Endometrium (tissue), 2 donors: ENCODE results near the gene VAMP7.
A peak's percentile ranks its signal among the peaks of the same experiment; 100 is the strongest.
"Not testable (repeated sequence)": the region's sequence is repeated elsewhere in the genome, so short reads cannot be mapped to it uniquely, and the experiment has no call there.

Source experiments
- FAIRE-seq: peaks from 2 replicates; lab custom pipeline; 2012; peaks lifted over from hg19 to GRCh38; lab: Jason Lieb, UNC
- donor health status: control.
- donor health status: control.

Gene VAMP7, protein sequence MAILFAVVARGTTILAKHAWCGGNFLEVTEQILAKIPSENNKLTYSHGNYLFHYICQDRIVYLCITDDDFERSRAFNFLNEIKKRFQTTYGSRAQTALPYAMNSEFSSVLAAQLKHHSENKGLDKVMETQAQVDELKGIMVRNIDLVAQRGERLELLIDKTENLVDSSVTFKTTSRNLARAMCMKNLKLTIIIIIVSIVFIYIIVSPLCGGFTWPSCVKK

DNA sequence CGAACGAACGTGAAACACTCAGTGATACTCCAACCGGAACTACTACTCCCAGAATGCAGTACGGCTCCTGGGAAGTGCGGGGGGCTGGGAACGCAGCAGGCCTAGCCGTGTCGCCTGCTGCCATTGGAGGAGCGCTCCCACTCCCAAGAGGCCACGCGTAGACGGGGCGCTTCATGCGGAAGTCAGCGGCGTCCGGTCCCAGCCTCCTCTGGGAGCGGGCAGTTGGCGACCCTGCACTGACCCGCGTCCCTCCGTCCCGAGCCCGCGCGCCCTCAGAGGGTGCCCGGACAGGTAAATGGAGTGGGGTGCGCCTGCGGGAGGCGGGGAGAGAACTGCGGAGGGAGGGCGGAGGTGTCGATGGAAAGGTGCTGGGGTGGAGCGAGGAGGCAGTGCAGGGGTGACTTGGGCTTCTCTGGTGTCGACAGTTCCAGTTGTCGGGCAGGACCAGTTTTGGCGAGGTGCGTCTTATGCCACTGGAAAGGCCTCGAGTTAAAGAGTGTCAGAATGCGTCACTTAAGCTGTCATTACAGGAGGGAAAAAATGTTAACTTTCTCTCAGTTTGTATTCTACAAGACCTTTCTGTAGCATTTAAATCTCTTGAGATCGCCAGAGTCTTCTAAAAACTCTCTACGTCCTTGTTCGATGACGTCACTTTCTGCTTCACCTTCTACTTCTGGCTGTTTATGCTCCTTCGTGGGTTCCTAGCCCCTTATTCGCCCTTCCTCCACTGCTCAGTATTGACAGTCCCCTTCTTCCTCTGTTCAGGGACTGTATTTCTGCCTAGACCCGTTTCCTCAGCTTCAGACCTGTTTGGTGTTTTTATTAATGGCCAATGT, at the start of gene VAMP7:
Gene VAMP7, plus strand, starts transcription at position 188 of the 836 bp plus-strand sequence. CDS start 8,122 bp downstream, outside the sequence.
- no peak for FAIRE-seq

DNA sequence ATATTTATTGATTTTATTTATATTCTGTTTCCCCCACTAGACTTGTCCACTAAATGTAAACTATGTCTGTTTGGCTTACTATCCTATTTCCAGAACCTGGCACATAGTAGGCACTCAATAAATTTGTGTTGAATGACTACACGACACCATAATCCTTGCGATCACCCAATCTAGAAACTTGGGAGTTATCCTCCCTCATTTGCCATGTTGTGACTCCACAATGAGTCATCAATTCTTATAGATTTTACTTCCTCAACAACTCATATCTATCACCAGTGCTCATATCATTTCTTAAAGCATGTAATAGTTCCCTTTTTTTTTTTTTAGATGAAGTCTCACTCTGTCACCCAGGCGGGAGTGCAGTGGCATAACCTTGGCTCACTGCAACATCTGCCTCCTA, 39.9 kb upstream of the VAMP7 start:
- FAIRE-seq = no peak

DNA sequence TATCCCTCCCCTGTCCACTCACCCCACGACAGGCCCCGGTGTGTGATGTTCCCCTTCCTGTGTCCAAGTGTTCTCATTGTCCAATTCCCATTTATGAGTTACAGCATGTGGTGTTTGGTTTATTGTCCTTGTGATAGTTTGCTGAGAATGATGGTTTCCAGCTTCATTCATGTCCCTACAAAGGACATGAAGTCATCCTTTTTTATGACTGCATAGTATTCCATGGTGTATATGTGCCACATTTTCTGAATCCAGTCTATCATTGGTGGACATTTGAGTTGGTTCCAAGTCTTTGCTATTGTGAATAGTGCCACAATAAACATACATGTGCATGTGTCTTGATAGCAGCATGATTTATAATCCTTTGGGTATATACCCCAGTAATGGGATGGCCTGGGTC, 29.4 kb upstream of the VAMP7 start:
- not testable (repeated sequence) for FAIRE-seq

DNA sequence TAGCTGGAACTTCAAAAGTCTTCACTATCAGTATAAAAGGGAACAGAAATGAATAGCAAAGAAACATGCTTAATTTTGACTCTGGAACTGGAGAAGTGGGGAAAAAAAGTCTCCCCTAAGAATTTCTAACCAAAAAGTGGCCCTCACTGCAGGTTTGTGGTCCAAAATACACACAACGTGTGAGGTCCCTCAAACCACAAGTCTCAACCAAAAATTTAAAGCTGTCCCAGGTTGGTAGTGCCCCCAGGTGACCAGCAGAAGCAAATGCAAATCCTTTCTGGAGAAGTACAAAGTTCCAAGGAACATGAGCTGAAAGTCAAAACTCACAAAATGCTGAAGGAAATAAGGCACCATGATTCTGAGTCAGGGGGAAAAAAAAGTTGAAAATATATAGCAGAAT, 23.6 kb upstream of the VAMP7 start:
- FAIRE-seq = no peak

DNA sequence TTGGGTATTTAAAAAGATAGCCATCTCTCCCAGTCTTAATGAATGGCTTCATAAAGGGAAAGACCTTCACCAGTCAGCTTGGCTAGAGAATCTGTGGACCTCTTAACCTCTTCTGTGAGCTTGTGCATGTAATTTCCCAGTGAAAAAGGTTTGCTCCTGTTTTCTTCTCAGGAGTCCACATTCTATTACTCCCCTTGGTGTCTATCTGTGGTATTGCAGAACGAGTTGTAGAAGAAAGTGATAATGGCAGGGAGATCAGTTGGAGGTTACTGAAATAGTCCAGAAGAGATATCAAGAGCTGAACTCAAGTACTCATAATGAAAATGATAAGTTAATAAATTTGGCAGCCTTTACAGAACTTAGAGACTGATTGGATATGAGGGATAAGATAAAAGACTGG, 16.5 kb upstream of the VAMP7 start:
- no peak for FAIRE-seq

DNA sequence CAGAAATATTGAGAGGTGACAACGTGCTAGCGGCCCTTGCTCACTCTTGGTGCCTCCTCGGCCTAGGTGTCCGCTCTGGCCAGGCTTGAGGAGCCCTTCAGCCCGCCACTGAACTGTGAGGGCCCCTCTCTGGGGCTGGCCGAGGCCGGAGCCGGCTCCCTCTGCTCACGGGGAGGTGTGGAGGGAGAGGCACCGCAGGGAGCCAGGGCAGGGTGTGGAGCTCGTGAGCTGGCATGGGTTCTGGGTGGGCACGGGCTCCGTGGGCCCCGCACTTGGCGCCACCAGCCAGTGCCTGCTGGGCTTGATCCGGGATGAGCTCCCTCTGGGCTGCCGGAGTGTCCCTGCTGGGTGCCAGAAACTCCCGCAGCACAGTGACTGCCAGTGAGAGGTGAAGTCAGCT, 16.0 kb upstream of the VAMP7 start:
- no peak for FAIRE-seq

DNA sequence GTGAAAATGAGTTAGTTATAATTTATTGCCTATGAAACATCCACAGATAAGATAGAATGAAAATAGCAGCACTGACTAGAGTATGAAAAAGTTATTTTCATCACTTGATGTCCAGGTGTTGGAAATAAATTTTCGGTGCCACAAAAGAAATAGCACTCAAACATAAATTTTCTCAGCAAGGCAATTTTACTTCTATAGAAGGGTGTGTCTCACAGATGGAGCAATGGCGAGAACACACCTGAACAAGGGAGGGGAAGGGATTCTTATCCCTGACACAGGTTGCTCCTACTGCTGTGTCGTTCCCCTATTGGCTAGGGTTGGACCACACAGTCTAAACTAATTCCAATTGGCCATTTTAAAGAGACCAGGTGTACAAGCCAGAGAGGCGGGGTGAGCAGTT, 13.3 kb upstream of the VAMP7 start:
- FAIRE-seq = no peak

DNA sequence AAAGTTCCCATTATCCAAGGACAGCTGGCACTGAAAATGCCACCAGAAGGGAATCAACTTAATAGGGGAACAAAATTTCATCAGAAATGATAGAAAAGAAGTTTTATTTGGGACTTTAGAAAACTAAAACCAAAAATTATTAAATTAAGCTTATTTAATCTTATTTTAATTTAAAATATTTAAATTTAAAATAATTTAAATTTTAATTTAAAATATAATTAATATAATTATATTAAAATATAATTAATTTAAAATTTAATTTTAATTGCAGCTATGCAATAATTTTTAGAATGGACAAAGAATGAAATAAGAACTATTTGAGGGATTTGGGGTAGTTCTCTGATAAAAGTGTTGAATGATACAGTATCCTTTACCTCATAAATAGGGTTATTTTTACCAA, 10.2 kb upstream of the VAMP7 start:
- peak; percentile 64 for FAIRE-seq

DNA sequence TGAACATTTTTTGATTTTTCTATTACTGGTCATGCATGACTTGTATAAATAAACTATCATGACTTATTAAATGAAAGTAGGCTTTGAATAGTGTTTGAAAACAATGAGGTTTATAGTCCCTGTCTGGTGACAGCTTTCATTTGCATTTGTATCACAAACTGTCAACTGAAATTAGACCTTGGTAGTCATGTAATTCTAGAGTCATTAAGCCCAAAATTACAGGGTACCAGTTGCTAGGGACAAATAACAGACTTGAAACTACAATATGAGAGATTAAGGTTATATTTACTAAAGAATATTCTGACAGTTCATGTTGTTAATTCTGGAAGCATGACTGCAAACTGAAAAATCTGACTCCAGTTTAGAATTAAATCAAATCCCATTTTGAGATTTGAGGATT, 9.2 kb upstream of the VAMP7 start:
- no peak for FAIRE-seq

DNA sequence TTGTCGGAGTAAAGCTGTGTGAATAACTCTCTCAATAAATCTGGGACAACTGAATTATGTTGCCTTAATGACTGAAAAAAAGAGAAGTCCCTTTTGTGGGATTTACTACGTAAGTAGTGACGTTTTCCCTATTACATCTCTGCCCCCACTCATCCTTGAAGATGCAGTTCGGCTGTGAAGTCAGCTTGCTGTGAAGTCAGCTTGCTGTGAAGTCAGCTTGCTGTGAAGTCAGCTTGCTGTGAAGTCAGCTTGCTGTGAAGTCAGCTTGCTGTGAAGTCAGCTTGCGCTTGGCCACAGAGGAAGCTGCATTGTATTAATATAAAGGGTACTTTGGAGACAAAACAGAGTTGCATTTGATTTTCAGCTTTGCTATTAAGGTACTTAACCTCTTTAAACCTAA, 8.0 kb upstream of the VAMP7 start:
- FAIRE-seq = no peak

DNA sequence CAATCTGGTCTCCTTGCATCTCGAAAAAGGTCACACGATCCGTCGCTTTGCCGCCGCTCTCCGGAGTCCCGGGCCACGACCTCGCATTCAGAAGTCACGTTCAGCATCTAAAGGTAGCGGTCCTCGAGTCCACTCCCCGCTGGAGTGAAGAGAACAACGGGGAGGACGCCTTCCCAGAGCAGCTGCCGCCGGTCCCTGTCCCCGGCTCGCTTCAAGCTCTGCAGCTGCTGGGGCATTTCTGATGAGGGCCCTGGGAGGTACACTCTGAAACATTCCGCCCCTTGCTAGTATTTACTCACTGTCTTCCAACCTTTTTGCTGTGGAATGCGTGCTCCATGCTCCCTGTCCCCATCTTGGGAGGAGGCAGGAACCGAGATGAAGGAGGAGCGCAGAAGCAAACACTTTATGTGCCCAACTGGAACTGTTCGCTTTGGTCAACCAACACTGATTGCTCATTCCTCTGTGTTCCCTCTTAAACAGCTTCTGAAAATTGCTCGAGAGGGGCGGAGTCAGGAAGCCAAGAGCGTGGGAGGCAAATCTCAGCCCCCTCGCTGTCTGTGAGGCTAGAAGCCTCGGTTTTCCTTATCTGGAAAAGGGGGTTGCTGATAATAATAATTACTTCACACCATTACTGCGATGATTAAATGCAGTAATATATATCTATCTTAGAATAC, 6.4 kb upstream of the VAMP7 start:
- no peak for FAIRE-seq

DNA sequence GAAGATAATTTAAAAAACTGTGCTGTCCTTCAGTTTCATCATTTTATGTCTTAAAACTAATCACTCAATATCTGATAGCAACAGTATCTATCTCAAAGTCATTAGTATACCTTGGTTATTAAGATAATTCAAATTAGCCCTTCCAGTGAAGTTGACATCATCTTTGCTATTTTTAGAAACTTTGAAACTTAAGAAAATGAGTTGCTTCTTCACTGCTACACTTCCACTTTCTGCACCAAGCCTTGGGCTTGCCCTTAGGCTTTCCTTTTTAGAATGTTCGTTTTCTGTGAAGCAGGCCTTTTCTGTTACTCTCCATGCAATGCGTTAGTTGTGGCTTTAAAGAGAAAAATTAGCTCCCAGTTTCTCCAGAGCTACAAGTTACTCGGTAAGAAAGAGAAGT, 4.4 kb upstream of the VAMP7 start:
- FAIRE-seq = no peak

DNA sequence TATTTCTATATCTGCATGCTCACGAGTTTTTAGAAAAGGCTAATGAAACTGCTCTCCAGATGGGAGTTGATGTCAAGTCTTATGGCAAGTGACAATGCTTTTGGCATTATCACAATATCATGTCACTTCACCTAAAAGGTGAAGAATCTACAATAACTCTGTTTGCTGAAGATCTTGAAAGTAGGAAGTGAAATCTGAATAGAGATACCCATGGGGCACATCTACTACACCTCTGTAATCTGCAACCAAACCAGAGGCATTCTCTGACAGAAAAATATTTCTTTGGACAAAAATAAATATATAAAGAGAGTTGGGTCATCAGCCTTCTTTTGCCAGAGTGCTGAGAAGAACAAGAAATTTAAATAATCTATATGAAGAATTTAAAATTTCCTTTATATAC, 3.9 kb upstream of the VAMP7 start:
- no peak for FAIRE-seq

DNA sequence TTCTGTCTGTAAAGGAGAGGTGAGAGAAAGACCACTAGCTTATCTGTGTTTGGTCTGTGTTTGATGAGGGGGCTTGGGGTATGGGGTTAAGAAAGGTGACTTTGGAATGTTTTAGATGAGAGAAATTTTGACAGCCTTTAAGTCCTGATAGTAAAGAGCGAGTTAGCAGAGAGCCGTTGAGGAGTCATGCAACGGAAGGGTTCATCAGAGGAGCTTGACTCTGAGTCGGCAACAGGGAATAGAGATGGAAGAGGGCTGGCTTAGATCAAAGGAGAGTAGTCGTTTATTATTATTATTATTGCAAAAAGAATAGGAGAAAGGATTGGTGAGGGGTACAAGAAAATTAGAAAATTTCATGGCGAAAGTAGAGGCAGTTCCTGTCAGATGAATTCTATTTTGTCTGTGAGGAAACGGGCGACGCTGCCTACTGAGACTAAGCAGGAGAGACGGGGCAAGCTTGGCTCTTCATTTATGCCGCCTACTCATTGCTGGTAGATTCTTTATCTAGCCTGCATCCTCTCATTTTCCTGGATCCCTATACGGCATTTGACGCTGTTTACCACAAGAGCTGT, 473 bp upstream of the VAMP7 start:
- FAIRE-seq = no peak

DNA sequence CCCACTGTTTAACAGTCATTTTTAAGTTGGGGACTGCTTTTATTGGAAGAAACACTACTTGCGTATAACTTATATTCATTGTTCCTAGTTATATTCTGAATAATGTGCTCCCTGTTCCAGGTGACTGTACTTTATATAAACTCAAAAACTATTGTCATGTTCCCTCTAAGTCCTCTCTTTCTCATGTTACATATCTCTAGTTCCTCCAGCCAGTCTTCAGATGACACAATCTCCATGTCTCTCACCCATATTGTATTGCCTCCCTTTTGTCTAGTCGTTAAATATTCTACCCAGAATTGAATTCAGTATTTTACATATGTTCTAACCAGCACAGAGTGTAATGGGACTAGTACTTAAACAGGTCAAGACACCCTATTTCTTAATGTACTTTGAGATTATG, 5.3 kb downstream of the VAMP7 start:
- no peak for FAIRE-seq

DNA sequence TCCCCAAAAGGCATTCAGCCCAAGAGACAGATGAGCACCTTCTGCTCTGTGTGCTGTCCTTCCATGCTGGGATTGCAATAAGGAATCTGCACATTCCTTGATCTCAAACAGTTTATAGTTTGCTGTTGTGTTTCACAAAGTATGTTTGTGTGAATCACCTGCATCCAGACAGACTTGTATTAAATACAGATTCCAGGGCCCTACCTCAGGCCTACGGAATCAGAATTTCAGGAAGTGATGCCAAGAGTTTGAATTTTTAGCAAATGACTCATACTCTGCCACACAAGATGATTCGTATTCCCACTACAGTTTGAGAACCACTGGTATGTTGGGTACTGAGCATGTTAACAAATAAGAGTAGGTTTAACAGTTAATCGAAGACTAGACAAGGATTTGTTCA, 7.0 kb downstream of the VAMP7 start:
- no peak for FAIRE-seq

DNA sequence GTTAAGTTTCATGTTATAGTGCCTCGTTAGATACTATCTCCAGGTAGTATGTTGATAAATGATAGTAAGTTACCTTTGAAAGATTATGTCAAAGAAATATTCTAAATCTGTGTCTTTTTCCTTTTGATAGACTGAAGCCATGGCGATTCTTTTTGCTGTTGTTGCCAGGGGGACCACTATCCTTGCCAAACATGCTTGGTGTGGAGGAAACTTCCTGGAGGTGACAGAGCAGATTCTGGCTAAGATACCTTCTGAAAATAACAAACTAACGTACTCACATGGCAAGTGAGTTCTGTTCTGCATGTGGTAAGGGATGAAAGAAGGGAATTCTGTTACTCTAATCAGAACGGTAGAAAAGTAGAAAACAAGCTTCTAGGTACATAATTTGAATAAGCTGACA, 8.2 kb downstream of the VAMP7 start:
- FAIRE-seq = no peak

DNA sequence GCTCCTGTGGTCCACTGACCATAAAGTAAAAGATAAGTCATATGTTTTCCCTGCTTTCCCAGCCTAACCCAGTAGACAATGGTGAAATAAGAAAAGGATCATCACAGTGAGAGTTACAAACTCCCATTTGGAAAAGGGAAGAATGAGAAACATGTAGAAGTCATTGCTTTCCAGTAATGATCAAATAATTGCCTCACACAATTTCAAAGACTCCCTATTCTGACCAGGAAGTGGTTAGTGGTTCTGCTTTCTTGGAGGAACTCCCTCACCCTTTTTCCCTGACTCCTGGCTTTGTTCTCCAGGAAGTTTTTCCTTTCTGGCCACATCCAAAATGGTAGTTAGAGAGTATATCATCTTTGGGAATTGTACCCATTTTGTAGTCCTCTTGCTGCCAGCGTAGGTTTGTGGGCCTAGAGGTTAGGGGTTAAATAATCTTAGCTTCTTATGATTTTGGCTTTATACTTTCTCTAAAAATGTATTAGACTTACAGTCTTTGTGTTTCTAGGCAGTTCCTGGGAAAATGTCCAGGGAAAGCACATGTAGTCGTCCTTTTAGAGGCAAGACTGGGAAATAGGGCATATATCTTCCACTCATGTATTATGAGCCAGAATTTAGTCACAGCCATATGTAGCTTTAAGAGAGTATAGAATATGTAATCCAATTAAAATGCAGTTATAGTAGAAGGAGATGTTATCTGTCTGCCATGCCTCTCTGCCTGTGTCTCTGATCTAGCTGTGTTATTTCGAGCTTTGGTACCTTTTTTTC, 10.5 kb downstream of the VAMP7 start:
- no peak for FAIRE-seq

DNA sequence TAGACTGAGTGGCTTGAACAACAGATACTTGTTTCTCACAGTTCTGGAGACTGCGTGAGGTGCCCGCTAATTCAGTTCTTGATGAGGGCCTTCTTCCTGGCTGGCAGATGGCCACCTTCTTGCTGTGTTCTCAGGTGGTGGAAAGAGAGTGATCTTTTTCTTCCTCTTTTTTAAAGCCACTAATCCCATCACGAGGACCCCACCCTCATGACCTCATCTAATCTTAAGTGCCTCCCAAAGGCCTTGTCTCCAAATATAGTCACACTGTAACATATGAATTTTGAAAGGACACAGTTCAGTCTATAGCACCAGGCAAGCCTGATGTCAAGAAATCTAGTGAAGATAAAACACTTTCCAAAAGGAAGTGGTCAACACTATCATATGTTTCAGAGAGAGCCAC, 12.4 kb downstream of the VAMP7 start:
- FAIRE-seq = no peak

DNA sequence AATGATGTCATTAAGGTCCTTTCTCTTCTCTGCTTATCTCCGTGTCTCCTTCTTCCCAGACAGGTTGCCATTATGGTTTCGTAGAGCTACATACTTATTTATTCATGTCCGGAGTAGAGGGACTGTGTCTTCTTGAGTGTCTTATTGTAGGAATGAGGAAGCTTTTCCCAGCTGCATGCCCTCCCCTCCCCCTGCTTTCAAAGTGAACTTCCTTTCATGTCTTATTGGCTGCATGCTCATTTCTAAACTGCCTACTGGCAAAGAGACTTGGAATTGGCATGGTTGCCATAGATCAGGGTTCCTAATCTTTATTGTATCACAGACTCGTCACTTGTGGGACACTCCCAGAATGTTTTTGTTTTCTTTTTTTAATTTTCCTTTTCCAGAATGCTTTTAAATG, 15.4 kb downstream of the VAMP7 start:
- no peak for FAIRE-seq

DNA sequence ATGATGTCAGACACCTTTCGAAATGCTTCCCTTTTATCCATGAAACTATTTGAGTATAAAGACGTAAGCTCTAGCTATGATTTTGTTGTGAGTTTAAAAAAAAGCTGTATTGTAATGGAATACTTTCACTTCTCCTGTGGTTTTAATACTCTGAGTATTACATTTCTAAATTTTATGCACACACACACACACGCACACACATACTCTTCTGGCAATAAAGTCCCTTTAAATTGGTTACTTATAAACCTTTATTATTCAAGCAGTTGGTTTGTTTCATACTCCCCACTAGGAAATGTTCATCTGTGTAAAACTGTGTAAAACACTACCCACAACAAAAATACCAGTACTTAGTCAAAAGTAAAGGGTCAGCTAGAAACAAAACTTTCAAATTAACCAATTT, 18.2 kb downstream of the VAMP7 start:
- FAIRE-seq = no peak

DNA sequence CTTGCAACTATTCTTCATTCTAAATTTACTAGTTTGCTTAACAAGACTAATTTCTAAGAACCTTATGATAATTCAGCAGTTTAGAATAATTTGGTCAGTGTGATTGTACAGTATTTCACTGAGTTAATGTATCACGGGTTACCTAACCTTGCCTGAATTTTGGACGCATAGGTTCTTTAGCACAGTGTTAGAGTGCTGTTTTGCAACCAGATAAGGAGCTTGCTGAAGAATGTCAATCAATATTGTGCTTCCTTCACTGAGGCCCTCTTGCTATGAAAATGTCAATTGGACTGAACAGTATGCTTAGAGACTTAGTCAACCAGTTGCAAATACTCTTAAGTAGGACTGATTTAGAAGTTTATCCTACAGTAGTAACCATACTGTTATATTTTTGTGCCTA, 19.6 kb downstream of the VAMP7 start:
- FAIRE-seq = no peak
